ENCODE results near the gene PRDM4. TPM values are rescaled to one million over a fixed set of nuclear protein-coding genes. Genes with fewer than 3 reads are reported as not detected.

Gene PRDM4
- total and polyA plus RNA-seq, 2 donors = 10.5 to 12.8 TPM

- Histone ChIP-seq H3K27ac (ENCODE audit: low read depth in 1 of 2, low read length in 1 of 2) (peak overlapping the region in 1 of 2 donors; percentile 95), H3K4me1 (ENCODE audit: control insufficient read depth in 2 of 2, insufficient read depth in 2 of 2, low read length in 2 of 2) (peaks cover 11 to 12% of the 10 kb centered on the region in 2 donors), H3K9me3 (ENCODE audit: control insufficient read depth in 2 of 2, insufficient read depth in 1 of 2, low read length in 1 of 2) (no peaks in the 10 kb centered on the region), H3K36me3 (ENCODE audit: control insufficient read depth in 2 of 2, insufficient read depth in 2 of 2, low read length in 1 of 2) (peaks cover 9 to 15% of the 10 kb centered on the region in 2 donors), H3K4me3 (ENCODE audit: low read length in 2 of 2) (peak overlapping the region; percentile 64 to 98), H3K27me3 (ENCODE audit: control insufficient read depth in 2 of 2, insufficient read depth in 1 of 2, low read length in 1 of 2) (no peaks in the 10 kb centered on the region)
- WGBS = 16% methylated on average over 9 of the region's 9 CpGs
- DNase-seq (ENCODE audit: low read depth in 6 of 9, low spot score in 9 of 9) = peak in 3 of 9 donors; percentile 6 to 33 (median 25)
Measured at GRCh38 chr12:107684990-107685359, 76.0 kb downstream of the PRDM4 start.

GRCh38 chr12:107684029-107684795 lies 76.7 kb downstream of the PRDM4 start:
- H3K27ac ChIP-seq (ENCODE audit: low read depth in 1 of 2, low read length in 1 of 2) = no peak overlapping the region
- H3K4me1 ChIP-seq (ENCODE audit: control insufficient read depth in 2 of 2, insufficient read depth in 2 of 2, low read length in 2 of 2) = peaks cover 11 to 12% of the 10 kb centered on the region in 2 donors
- H3K27me3 ChIP-seq (ENCODE audit: control insufficient read depth in 2 of 2, insufficient read depth in 1 of 2, low read length in 1 of 2) = no peaks in the 10 kb centered on the region
- no peak overlapping the region for H3K4me3 ChIP-seq (ENCODE audit: low read length in 2 of 2)
- WGBS = 88% methylated on average over 3 of the region's 3 CpGs
- no peak for DNase-seq (ENCODE audit: low read depth in 6 of 9, low spot score in 9 of 9)
- H3K9me3 ChIP-seq (ENCODE audit: control insufficient read depth in 2 of 2, insufficient read depth in 1 of 2, low read length in 1 of 2) = no peaks in the 10 kb centered on the region
- H3K36me3 ChIP-seq (ENCODE audit: control insufficient read depth in 2 of 2, insufficient read depth in 2 of 2, low read length in 1 of 2) = peaks cover 3 to 9% of the 10 kb centered on the region in 2 donors

Other genes with a start within 250 kb of the PRDM4 start
- gene PWP1, start 75.3 kb downstream of the PRDM4 start, total RNA-seq = 43.3 TPM
- 33.8 TPM for gene PWP1, start 75.3 kb downstream of the PRDM4 start, polyA plus RNA-seq
- gene ASCL4, start 13.6 kb upstream of the PRDM4 start, total RNA-seq = 0.38 TPM
- gene ASCL4, start 13.6 kb upstream of the PRDM4 start, polyA plus RNA-seq = 0.52 TPM